SKM-1 treated with dmso at 0.1 percent for 144 hours (cell line): ENCODE measurements around the gene PIM2.
"Not testable (repeated sequence)": the region's sequence is repeated elsewhere in the genome, so short reads cannot be mapped to it uniquely, and the experiment has no call there.

Experiments
- DNase-seq: peaks from one replicate; lab custom pipeline; 2025; ENCODE audit not compliant: unreplicated experiment; lab: John Stamatoyannopoulos, UW

PIM2 gene

DNA sequence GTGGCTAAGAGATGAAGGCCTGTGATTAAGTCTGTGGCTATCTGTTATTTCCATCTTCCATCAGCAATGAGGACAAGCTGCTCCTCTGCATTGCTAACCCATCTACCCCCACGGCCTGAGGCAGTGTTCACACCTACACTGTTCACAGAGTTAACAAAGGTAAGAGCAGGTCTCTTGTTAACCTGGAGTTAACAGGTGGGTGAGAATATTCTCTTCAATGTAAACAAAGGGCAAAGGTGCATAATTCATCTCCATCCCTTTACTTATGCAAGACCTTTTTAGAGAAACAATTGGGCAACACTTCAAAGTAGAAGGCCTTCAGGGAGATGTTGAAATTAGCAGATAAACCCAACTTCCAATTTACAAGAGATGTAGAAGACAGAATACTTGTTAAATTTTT, 10.2 kb downstream of the PIM2 start:
- no peak for DNase-seq

DNA sequence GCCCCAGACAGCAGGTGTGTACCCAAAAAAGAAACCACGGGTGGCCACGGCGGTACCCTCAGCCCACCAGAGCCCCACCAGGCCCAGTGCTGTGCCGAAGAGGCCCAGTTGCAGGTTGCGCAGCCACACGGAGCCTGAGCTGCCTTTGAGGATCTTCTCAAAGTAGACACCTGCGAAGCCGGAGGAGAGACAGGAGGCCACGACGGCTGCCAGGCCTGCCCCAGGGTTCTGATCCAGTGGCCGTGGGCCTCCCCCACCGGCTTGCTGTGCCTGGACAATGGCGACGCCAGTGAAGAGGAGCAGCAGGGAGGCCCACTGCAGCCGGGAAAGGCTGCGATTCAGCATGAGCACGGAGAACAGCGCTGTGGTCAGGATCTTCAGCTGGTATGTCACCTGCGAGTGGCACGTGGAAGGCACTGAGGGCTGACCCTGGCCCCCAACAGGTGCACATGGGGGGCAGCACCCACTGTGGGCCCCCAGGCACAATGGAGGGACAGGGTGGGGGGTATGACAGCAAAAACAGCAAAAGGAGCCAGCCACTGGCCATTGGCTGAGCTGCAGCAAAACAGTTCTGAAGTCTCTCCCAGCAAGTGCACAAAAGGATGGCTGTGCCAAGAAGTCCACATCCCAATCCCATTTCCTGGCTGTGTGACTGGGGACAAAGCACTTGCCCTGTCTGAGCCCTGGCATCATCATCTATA, 13.6 kb downstream of the PIM2 start:
- DNase-seq = no peak

DNA sequence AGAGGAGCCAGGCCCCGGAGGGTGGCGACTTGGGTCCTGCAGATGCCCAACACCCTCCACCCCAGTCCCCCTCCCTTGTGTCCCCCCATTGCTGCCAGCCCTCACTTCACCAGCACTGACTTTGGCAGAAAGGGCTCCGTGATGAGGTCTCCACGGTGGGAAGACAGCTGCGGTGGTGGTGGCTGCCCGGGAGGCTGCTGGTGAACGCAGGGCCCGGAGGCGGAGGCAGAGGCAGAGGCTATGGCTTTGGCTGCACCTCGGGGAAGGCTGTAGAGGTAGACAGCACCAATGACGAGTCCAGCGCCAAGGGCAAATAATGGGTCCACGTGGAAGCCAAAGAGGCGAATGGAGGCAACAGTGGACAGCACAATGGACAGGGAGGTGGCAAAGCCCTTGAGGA, 14.2 kb downstream of the PIM2 start:
- DNase-seq = no peak

DNA sequence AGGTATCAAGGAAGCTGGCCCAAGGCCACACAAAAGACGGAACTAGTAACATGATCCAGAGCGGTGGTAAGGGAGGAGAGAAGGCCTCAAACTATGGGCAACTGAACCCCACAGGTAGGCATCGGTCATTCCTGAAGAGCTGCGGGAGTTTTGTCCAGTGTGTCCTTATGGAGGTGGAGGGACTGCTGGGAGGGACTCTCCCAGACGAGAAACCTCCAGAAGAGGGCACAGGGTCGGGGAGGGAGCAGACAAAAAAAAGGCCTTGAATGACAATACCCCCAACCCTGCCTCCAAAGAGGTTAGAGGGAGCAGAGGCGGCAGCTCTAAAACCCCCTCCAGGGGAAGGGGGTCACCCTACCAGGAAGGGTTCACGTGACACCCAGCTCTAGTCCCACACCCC, 14.6 kb downstream of the PIM2 start:
- no peak for DNase-seq

DNA sequence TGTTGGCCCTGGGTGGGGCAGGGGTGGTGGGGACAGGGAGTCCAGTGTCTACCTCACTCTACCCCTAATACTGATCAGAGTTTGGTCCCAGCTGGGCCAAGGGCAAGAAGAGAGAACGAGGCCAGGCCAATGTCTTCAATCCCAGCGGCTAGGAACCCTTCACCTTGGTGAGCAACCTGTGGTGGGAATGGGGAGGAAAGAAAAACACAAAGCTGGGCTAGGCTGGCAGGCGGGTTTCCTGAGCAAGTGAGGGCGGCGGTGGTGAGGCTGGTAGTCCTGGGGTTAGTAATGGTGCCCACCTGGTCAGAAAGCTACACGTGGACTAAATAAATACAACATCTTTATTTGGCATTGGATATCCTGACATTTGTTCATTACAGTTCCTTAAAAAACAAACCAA, 15.5 kb downstream of the PIM2 start:
- no peak for DNase-seq

DNA sequence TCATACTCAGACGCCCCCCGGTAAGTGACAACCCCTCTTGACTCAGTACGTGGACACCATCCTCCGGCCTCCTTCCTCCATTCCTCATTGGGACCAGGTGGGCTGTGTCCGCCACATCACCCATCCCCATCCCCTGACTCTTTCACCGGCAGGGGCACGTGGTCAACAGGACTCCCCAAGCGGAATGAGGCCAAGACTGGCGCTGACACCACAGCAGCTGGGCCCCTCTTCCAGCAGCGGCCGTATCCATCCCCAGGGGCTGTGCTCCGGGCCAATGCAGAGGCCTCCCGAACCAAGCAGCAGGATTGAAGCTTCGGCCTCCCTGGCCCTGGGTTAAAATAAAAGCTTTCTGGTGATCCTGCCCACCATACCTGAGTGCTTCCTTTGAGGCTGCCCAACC, 16.0 kb downstream of the PIM2 start:
- no peak for DNase-seq

DNA sequence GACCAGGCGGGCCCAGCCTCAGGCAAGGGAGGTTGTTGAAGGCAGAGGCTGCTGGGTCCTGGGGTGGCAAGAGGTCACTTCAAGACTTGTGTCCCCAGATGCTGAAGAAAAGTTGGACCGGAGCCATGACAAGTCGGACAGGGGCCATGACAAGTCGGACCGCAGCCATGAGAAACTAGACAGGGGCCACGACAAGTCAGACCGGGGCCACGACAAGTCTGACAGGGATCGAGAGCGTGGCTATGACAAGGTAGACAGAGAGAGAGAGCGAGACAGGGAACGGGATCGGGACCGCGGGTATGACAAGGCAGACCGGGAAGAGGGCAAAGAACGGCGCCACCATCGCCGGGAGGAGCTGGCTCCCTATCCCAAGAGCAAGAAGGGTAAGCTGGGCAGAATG, 16.7 kb downstream of the PIM2 start:
- no peak for DNase-seq

DNA sequence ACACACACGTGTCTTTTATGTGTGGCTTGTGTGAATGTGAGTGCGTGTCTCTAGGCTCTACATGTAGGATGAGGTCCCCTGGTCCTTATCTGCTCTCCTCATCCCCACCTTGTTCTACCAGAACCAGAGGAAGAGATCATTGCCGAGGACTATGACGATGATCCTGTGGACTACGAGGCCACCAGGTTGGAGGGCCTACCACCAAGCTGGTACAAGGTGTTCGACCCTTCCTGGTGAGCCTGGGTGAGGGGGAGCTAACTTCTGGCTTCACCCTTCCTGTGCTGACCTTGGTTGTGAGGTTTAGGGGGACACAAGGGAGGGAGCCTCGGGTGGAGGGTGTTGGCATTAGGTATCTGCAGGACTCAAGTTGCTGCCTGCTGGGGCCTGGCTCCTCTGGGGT, 17.8 kb downstream of the PIM2 start:
- DNase-seq = no peak

DNA sequence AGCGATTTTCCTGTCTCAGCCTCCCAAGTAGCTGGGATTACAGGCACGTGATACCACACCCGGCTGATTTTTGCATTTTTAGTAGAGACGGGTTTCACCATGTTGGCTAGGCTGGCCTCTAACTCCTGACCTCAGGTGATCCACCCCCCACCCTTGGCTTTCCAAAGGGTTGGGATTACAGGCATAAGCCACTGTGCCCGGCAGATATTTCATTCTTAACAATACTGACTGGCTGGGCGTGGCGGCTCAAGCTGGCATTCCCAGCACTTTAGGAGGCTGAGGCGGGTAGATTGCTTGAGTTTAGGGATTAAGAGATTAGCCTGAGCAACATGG, 19.8 kb downstream of the PIM2 start:
- DNase-seq = no peak

DNA sequence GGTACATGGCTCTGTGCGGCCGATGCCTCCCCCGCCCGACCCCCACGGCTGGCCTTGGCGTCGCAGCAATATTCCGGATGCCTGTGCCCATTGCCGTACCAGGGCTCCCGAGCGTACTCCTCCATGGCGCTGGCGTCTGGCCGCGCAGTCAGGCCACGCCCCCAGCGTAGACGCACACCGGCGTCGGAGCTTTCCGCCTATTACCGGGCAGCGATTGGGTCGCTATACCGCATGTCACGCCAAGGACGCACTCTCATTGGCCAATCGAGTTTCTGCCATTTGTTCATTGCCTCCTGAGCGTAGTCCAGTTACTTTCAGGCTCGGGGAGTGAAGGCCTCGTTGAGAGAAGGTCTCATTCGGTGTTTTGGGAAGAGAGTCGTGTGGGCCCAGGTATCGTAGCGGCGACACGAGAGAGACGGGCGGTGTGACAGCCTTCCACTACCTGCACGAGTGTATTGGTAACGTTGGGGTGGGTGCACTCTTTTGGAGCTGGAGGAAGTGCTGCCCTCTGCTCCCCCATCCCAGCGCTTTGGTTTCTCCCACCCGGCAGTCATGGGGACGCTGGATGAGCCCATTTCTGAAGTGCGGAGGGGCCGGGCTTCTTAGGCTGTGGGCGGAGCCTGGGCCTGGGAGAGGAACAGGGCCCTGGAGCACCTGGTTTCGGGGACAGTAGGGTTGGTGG, 21.1 kb downstream of the PIM2 start, which contains the start of the genes PQBP1 and TIMM17B:
Gene PQBP1 (plus strand): TSS at position 306 of the 682 bp plus-strand sequence. CDS start 580 bp downstream, outside the sequence.
Gene TIMM17B (minus strand): TSS at position 144 of the 682 bp plus-strand sequence. CDS start 19 bp downstream, at position 125.
- DNase-seq = peak; percentile 79

DNA sequence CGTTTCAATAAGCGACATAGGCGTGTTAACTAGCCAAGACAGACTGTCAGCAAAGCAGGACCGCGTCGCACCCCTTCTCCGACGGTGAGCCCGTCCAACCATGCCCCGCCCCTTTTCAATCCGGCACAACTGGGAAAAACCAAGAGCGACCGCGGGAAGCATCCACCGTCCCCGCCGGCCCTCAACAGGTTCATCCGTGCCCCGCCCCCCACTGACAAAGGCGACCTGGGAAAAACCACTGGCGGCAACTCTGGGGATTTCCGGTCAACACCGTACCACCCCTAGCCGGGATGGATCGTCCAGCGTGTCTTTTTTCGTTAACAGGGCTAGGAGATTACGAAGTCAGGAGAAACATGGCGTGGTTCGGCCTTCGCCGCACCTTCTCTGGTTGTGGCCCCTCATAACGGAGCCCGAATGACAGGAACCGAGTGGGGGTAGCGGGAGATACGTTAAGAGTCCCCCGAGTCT, 21.6 kb downstream of the PIM2 start:
- peak; percentile 13 for DNase-seq

DNA sequence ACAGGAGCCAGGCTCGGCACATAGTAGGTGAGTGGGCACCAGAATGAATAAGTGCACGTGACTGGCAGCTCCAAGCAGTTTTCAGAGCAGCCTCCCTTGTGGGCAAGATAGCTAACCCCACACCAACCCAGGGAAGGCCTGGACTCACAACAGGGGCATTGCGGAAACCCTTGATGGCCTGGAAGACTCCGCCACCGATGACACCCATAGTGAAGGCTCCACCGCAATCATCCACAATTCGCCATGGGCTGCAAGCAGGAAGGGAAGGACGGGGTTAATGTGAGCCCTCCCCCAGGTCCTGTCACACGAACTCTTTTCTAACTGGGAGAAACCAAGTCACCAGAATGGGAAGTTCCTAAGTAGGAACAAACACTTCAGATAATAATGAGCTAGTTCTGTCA, 22.2 kb downstream of the PIM2 start:
- DNase-seq = no peak

DNA sequence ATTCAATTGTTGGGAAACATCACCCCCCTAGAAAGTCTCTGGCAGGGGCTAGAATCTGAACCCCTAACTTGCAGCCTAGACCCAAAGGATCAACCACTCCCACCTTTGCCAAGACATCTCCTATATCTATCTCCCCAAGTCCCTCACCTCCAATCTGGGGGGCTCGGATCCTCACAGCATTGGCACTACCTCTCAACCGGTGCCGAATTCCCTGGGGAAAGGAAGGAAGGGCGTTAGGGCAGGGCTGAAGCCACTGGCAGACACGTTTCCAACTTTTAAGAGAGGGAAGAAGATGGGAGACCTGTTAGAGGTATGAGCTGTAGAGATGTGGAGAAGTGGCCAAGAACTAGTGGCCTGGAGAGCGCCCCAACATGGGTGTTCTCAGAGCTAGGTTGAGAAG, 23.9 kb downstream of the PIM2 start:
- no peak for DNase-seq

DNA sequence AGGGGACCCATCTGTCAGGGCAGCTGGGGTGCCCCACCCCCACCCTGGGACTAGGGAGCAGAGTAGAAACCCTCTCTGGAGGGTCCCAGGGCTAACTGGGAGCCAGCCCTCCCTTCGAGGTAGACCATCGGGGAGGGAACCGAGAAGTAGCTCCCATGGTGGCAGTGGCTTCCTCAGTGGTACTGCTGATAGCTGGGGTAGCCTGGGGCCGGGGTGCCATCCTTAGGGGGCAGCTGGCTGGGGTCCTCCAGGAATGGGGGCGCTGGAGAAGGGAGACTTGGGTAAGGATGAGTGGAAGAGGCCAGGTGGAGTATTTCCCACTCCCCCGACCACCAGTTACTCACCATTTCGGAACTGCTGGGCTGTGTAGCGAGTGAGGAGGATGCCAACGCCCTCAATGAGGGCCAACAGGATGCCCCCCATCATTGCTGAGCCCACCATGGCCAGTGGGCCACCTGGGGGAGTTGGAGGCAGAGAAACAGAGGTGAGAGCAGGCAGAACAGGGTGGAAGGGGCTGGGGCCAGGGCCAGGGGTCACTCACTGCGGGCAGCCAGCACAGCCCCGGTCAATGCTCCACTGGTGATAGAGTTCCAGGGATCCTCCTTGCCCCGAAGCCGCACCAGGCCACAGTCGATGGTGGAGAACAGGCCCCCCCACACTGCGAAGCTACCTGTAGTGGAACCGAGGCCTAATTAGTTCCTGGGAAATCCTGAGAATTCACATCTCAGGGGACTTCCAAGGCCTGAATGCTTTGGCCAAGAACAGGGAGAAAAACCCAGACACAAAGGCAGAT, 25.1 kb downstream of the PIM2 start:
- no peak for DNase-seq

DNA sequence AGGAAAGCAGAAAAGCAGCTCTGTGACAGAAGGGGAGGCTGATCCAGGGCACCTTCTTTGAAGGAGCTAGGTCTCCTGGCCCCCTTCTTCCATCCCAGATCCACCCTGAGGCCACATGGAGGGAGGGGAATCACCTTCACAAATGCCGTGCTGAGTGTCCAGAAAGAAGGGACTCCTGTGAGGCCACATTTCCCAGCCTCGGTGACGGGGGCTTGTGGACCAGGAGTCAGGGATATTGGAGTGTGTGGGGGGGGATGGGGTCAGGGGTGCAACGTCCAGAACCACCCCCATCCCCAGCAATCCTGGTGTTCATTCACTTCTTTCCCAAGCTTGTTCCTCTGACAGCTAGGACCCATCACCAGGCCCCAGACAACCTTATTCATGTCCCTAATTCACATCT, 25.9 kb downstream of the PIM2 start:
- no peak for DNase-seq

DNA sequence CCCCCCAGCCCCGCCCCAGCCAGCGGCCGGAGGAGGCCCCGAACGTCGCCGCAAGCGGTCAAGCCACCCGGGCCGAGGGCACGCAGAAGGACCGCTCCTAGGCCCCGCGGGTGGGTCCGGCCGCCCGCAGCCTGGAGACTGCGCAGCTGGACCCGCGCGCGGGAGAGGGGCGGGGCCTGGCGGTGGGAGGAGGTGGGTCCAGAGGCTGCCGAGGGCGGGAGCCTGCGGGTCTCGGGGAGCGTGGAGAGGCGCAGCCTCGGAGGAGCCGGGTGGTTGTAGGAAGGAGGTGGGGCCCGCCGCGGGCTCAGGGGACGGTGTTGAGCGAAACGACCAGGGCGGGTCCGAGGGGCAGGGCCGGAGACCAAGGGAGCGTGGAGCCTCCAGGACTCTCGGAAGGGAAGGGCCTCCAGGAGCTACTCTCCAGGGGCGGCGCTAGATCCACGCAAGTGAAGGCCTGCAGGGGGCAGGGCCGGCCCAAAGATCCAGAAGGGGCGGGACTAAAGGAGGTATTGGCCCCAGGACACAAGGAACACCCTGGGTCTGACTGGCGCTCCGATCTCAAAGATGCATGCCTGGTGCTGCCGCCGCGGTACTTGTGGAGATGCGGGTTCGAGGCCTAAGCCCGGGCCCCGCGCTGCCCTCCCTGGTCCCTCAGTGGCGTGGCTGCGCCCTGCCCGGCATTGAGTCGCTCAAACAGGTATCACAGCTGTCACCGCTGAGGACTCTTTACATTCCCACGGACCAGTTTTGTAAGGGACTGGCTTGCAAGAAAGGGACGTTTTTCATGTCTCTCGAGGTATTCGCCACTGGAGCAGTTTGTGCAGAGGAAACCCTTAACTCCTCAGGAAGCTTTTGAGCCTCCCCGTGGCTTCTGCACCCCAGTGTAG, 27.2 kb downstream of the PIM2 start:
- DNase-seq = peak; percentile 71

DNA sequence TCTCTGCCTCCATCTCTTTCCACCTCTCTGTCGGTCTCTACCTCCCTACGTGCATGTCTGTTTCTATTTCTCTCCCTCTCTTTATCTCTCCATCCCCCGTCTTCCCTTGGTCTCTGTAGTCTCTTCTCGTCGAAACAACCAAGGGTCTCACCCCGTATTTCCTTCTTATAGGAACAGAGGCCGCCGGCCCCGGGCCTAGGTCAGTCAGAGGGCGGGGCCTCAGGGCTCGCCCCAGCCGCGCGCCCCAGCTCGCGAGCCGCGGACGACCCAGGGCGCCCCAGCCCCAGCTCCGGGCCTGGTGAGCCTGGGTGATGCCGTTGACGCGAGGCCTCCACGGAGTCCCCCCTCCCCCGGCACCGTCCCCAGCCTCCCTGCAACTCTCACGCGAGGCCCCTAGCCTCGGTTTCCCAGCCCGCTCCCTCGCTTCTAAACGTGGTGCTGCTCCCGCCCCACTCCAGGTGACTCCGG, 27.9 kb downstream of the PIM2 start:
- DNase-seq = no peak

DNA sequence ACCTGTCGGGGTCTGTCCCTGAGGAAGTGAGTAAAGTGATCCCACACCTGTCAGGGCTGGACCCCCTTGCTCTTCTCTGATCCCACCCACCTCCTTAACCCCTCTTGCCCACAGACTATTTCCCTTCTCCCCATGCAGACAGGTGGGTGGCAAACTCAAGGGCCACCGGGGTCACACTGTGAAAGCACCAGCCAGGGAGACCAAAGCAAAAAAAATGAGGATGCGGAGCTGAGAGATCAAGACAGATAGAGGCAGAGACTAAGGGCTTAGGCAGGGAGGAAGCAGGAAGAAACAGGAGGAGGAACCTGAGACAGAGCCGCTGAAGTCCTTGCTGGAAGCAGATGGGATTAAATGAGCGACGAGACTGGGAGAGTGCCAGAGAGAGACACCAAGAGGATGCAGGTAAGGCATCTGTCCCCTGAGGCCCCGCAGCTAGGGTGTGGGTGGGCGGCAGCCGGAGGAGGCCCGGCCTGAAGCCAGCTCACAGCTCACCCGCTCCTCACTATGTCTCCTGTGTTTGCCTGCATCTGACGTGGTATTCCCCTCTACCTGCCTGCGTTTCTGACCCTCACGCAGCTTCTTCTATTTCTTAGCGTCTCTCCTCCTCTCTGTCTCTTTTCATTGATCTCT, 28.4 kb downstream of the PIM2 start:
- no peak for DNase-seq

DNA sequence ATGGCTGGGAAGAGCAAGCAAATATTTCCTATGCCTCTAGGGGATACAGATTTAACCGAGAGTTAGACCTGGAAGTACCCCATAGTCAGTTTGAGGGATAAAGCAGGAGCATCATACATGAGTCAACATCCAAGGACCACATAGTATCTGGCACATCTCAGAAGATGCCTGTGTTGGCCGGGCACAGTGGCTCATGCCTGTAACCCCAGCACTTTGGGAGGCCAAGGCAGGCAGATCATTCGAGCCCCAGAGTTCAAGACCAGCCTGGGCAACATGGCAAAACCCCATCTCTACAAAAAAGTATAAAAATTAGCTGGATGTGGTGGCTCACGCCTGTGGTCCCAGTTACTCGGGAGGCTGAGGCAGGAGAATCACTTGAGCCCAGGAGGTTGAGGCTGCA, 32.2 kb downstream of the PIM2 start:
- not testable (repeated sequence) for DNase-seq

DNA sequence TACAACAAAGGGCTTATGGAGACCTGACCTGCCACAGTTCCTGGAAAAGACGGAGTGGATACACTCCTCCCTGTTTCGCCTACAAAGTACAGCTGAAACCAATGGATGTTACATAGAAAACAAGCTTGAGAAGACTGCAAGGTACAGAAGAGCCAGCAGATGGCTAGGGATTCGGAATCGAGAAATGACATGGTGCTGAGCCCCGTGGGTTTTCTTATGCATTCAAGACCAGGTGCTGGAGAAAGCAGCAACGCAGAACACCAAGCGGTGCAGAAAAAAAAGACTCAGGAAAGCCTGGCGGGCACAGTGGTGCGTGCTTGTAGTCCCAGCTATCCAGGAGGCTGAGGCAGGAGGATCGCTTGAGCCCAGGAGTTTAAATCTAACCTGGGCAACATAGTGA, 35.1 kb downstream of the PIM2 start:
- DNase-seq = no peak
